Activated naive CD8-positive, alpha-beta T cell treated with anti-CD3 and anti-CD28 coated beads, Interleukin-2, amount 50 U/mL, for 16 hours (primary cell): ENCODE measurements around the gene ERV3-1.
"Not testable (repeated sequence)": the region's sequence is repeated elsewhere in the genome, so short reads cannot be mapped to it uniquely, and the experiment has no call there.

Experiments
- DNase-seq: peaks from one replicate; pipeline ENCODE4 v3.0.0-alpha.2; 2020; ENCODE audit warnings: low read depth, low spot score

The ERV3-1 gene

DNA sequence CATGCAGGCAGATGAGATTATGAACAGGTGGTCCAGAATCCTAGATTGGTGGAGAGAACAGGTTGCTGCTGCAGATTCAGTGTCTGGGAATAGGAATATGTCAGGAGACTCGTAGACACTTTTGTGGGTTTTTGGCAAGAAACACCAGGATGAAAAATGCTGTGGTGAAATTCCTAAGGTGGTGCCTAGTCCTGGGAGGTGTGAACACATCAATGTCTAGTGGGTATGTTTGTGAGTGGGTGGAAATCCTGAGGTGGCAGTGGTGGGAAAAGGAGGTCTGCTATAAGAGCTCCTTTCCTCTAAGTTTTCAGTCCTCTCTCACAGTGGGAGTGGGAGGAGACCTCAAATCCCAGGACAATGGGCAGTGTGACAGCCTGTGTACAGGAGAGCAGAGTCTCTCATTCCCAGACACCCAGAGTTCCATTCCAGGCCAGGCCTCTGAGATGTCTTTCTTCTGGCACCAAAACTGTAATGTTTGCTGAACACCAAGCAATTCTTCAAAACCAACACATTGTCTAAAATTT lies 5.1 kb downstream of the ERV3-1 start:
- no peak for DNase-seq

DNA sequence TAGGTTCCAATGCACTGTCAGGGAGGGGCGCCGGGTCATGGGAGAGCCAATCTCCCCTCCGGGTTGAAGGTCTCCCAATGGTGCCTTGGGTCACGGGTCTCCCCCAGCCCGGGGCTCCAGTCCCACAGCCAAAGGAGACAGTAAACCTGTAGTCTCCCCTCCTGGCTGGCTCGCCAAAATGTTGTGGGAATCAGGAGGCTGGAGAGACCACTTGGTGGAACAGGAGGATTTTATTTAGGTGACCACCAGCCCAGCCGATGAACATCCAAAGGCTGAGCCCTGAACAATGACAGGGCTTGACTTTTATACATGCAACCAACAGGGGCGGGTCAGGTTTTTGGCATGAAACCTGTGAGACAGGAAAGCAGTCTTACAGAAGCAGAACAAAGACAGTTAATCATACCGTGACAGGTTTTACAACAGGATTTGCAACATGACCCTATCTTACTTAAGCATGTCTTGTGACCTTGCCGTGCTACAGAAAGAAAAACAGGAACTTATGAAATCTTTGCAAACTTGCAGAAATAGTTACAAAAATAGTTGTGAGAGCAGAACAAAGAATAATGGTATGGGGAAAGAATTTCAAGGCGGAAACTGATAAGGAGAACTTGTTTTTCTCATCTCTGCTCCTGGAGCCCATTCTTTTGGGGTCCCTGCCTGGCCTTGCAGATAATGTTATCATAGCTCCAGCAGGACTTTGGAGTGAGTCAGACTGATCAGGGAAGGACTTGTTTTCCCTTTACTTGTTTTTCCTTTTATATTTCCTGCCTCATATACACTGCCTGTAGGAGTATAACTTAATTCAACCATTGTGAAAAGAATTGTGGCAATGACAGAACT lies 7.1 kb downstream of the ERV3-1 start:
- DNase-seq: no peak

DNA sequence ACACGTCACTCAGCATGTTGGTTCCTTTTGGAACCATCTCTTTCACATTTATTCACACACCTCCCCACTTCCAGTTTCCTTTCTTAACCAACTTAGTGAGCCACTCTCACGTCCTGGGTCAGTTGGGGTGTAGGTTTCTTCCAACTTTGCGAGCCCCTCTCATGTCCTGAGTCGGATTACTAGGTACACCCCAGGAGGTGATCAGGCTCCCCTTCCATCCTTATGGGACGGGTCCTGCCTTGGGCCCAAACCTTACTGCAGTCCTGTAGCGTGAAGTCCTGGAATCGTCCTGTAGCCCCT lies 7.7 kb downstream of the ERV3-1 start:
- no peak for DNase-seq

DNA sequence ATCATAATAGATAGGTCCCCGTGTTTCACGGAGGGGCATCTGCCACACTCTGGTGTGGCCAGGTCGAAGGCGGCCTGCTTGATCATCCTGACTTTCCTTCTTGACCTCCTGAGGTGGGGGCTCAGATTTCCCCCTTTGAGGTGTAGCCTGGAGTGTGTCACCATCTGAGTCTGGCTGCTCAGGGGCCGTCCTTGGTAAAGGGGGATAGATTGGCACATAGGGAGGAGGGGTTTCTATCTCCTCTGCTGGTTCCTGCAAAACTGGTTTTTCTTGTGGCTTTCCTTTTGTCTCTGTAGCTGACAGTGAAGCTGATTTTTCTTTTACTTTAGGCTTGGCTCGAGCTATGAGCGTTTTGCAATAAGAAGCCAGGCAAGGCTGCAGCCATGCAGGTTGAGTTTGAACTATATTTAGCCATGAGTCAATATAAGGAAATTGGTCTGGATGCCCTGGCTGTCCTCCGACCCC lies 8.5 kb downstream of the ERV3-1 start:
- DNase-seq: no peak

DNA sequence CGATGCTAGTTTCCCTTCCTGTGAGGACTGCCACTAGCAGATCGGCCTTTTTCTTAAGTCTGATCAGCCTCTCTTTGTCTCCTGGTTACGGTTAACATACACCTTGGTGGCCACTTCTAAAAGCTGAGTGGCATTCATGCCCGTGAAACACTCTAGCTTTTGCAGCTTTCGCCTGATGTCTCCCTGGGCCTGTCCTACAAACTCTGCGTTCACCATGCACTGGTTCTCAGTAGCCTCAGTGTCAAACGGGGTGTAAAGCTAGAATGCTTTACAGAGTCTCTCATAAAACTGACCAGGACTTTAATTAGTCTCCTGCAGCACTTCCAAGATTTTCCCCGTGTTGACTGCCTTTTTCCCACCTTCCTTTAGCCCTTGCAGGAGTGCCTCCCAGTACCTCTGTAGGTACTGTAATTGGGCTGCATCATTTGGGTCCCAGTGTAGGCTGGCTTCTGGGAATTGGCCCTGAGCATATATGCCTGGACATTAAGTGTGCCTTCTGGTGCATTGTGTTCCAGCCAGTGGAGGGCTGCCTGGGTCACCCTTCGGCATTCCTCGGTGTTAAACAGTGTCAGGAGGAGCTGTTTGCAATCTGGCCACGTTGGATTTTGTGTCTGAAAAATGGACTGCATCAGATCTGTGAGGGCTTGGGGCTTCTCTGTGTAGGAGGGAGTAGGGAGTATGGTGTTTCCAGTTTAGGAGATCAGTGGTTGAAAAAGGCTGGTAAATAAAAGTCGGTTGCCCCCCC lies 9.2 kb downstream of the ERV3-1 start:
- DNase-seq: no peak

DNA sequence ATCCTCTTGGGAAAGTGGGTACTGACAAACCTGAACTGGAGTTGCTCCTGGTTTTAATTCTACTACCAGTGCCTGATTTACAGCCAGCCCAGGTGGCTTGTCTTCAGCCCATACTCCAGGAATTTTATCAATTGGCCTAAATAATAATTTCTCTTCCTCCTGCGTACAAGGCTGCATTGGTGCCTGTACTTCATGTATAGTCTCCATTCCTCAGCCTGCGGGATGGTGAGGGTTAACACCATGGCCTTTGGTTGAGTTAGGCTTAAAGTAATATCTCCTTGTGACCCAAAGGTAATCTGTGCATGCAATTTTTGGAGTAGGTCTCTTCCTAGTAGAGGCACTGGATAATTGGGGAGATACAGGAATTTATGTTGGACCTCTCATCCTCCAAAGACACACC lies 10.2 kb downstream of the ERV3-1 start:
- DNase-seq: no peak

DNA sequence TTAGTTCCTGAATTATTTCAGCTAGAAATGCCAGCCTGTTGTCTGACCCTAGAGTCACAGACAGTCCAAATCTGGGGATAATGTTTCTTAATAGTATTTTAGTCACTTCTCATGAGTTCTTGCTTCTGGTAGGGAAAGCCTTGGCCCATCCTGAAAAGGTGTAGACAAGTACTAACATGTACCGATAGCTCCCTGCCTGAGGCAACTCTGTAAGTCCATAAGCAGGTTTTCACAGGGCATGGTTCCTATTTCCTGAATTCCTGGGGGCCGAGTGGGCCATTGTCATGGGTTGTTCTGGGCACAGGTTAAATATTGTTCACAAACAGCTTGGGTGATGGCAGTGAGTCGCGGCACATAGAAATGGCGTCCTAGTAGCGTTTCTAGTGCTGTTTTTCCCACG lies 12.6 kb downstream of the ERV3-1 start:
- DNase-seq: no peak

DNA sequence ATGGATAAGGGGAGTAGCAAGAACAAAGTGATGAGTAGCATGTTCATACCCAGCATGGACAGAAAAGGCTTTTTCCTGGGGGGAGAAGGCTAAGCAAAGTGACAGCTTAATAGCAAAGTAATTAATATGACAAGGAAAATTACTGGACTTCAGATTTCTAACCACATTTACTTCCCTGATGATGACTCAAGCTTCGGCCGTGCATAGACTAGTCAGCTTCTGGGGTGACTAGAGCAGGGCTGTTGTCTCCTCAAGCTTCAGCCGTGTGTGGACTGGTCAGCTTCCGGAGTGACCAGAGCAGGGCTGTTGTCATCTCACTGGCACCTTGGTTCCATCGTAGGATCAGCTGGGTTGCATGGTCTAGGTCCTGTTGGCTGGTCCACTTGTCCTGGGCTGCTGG lies 13.5 kb downstream of the ERV3-1 start:
- DNase-seq: no peak

DNA sequence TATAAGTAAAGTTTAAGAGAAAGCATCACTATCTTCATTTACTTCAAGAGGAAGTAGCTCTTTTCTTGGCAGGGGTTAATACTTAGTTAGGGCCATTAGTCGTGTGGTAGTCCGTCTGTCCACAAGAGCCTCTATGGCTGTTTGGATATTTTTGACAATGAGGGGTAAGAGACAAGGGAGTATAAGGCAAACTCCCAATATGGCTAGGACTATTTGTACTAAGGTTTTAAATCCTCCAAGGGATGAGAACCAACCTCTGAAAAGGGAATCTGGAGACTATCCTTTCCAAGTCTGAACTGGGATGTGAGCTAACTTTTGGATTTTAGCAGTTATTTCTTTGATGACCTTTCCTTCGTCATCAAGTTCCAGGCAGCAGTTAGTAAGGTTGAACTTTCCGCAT lies 15.6 kb downstream of the ERV3-1 start, which contains the start of gene ZNF117:
TSS of gene ZNF117 (minus strand) at position 101 of the 400 bp plus-strand sequence.
- no peak for DNase-seq

DNA sequence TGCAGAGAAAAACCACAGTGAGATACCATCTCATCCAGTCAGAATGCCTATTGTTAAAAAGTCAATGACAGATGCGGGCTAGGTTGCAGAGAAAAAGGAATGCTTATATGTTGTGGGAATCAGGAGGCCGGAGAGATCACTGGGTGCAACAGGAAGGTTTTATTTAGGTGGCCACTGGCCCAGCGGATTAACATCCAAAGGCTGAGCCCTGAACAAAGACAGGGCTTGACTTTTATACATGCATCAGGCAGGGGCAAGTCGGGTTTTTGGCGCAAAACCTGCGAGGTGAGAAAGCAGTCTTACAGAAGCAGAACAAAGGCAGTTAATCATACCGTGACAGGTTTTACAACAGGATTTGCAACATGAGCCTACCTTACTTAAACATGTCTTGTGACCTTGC lies 16.3 kb downstream of the ERV3-1 start:
- DNase-seq: no peak

DNA sequence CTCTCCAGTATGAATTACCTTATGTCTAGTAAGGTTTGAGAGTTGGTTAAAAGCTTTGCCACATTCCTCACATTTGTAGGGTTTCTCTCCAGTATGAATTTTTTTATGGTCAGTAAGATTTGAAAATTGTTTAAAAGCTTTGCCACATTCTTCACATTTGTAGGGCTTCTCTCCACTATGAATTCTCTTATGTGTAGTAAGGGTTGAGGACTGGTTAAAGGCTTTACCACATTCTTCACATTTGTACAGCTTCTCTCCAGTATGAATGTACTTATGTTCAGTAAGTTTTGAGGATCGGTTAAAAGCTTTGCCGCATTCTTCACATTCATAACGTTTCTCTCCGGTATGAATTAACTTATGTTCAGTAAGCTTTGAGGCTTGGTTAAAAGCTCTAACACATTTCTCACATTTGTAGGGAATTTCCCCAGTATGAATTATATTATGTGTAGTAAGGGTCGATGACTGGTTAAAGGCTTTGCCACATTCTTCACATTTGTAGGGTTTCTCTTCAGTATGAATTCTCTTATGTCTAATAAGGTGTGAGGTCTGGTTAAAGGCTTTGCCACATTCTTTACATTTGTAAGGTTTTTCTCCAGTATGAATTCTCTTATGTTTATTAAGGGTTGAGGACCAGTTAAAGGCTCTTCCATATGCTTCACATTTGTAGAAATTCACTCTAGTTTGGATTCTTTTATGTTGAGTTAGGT lies 27.8 kb downstream of the ERV3-1 start:
- DNase-seq: no peak

DNA sequence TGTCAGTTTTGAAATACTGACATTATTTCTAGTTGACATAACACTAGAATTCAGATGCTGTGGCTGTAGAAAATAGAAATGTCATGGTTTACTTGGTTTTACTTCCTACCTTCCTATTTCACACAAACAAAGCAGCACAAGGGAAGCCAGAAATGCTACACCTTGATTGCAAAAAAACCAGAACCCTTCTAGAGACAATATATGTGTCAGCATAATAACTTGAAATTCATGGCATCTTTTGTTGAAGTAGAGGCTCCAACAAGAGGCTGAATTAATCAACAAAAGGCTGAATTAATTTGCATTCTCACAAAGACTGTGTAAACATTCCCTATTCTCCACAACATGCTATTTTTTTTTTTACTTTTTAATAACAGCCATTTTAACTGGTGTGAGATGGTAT lies 40.9 kb downstream of the ERV3-1 start:
- no peak for DNase-seq

DNA sequence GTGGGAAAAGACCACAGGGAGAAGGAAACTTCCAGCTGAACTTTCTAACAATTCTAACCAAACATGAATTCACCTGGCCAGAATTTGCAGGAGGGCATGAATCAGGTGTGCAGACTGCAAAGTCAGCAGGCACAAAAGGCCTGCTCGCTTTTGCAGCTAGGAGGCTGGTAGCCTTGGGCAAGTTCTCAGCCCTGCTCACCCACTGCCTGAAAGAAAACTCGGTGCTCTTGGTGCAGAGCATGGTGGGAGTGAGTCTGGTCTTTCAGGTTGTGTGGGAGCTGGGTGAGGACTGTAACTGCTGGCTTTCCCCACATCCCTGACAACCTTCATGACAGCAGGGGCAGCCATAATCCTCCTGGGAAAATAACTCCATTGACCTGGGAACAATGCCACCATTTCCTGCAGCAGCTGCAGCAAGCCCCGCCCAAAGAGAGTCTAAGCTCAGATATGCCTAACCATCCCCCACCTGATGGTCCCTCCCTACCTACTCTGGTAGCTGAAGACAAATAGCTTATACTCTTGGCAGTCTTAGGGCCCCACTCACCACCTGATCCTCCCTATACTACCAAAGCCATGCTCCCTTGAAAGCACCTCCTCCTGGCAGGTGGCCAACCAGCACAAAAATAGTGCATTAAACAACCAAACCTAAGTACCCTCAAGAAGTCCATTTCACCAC lies 47.3 kb downstream of the ERV3-1 start:
- DNase-seq: no peak

DNA sequence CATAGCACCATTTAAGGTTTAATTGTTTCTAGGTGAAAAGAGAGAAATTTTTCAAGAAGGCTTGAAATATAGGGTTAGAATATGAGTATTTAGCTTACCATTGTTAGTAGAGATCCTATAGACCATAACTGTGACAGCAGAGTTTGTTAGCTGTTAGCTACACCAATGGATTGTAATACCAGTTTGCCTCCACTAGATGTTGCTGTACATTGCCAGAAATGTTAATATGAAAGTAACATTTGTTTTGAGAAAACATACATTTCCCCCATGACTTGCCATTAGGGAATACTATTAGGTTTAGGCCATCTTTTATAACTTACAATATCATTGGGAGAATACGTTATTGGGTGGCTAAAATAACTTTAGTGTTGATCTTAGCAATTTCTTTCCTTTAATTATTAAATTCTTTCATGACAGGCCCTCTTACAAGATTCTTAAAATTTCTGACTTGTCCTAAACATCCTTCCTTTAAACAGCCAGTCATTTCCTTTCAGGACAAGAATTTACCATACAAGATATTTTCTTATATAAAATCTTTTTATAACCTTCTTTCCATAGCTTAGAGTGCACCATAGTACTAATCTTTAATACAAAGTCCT lies 55.1 kb downstream of the ERV3-1 start:
- no peak for DNase-seq

DNA sequence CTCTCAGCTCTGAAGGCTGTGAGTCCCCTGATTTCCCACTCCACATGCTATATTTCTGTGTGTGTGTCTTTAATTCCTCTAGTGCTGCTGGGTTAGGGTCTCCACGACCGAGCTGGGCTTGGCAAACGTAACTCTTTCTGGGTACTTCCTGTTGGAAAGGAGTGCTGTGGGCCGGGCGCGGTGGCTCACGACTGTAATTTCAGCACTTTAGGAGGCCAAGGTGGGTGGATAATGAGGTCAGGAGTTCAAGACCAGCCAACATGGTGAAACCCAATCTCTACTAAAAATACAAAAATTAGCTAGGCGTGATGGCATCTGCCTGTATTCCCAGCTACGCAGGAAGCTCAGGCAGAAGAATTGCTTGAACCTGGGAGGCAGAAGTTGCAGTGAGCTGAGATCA lies 55.8 kb downstream of the ERV3-1 start:
- DNase-seq: not testable (repeated sequence)

DNA sequence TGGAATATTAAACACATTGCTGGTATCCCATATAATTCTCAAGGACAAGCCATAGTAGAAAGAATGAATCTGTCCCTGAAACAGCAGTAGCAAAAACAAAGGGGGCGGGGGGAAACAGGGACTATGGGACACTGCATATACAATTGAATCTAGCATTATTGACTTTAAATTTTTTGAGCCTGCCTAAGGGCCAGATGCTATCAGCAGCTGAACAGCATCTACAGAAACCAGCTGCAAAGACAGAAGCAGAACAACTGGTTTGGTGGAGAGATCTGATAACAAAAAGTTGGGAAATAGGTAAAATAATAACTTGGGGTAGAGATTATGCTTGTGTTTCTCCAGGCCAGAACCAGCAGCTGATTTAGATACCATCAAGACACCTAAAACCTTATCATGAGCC lies 57.7 kb downstream of the ERV3-1 start:
- not testable (repeated sequence) for DNase-seq

DNA sequence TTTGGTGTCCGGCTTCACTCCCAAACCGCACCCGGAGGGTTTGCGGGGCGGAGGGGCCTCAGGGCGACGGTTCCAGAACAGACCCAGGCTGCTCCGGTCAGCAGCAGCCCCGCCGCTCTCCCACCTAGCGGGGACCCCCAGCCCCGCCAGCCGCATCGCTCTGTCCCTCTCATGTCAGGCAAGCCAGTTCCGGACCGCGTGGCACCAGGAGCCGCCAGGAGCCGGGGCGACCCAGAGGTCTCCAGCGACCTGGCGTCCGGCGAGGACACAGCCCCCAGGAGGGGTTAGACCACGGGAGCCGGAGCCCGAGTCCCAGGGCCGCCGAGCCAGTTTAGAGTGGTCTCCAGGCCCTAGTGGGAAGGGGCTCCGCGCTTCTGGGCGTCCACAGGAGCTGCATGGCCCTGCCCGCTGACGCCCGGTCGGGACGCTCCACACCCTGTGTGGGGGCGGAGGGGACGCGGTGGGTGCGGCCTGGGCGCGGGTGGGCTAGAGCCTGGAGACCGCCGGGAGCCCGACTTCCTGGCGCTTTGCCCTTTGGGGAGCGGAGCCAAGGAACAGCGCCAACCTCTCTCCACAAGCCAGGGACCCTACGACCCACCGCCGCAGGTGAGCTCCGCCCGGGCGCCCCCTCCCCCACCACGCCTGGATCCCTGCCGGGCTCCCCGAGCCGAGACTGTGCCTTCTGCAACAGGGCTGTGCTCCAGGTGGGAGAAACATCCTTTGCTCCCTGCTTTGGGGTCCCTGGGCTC lies 59.1 kb downstream of the ERV3-1 start:
- DNase-seq: no peak

DNA sequence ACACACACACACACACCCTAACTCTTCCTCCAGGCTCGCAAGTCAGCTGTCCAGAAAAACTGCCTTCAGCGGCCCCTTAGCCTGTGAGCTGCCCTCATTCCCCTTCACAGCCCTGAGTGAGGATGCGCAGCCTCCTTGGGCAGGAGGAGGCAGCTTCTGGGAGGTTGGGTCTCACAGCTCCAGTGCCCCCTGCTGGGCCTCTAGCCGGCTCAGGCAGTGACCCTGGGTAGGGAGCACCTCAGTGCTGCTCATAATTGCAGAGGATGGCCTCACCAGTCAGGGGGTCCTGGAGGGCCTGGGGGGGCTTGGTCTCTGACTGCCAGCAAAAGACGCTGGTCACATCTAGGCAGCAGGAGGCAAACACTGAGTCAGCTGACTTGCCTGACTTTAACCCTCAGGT lies 59.7 kb downstream of the ERV3-1 start:
- no peak for DNase-seq

DNA sequence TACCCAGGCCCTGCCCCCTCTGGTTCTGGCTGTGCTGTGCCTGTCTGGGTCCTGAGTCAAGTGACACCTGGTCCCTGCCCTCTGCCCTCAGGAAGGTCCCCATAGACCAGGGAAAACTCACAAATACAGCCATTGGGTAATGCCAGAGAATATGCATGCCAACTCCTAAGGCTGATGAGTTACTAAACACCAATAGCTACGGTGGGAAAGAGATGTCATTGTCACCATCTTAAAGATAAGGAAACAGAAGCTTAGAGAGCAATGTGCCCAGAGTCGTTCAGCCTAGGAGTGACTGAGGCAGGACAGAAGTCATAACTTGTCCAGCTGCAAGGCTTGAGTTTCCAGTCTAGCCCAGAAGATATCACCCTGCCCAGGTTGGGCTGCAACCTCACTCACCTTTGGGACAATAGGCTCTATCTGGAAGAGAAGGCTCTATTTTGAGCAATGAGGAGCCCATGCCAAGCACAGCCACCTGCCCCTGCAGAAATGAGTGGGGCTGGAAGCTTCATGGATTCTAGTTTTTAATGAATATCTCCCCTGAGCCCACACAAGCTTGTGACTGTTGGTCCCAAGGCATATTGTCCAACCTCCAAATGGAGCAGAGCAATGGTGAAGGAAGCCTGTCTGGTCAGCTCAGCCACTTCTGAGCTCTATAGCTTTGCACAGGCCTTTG lies 60.8 kb downstream of the ERV3-1 start:
- DNase-seq: no peak
